Measurements from ENCODE around the gene FAM234B.
A peak's percentile ranks its signal among the peaks of the same experiment; 100 is the strongest.

FAM234B gene

GRCh38 chr12:13000925-13001774 lies 43.0 kb upstream of the FAM234B start:
- peak; percentile 37 for TF ChIP-seq CTCF (IDR thresholded peaks at IDR 0.05; ENCODE audit: poor library complexity, severe bottlenecking)
- peak overlapping the region; percentile 46 for H3K27ac ChIP-seq (ENCODE audit: poor library complexity, severe bottlenecking)
- DNase-seq (ENCODE audit: low spot score) (no peak), ATAC-seq (ENCODE audit: low read depth) (peak; percentile 20)
- H3K9me3 ChIP-seq (ENCODE audit: severe bottlenecking) = no peaks in the 10 kb centered on the region
- peak overlapping the region; percentile 71 for H3K4me3 ChIP-seq (ENCODE audit: severe bottlenecking)
- H3K4me1 ChIP-seq (ENCODE audit: insufficient read depth, poor library complexity, severe bottlenecking) = no peaks in the 10 kb centered on the region
- no peaks in the 10 kb centered on the region for H3K36me3 ChIP-seq (ENCODE audit: low read depth)
- no peaks in the 10 kb centered on the region for H3K27me3 ChIP-seq (ENCODE audit: insufficient read depth, poor library complexity, severe bottlenecking)

GRCh38 chr12:13001775-13002040 lies 42.5 kb upstream of the FAM234B start:
- ATAC-seq (ENCODE audit: low read depth) (no peak), DNase-seq (ENCODE audit: low spot score) (no peak)
- no peak for TF ChIP-seq CTCF (IDR thresholded peaks at IDR 0.05; ENCODE audit: poor library complexity, severe bottlenecking)
- no peaks in the 10 kb centered on the region for H3K9me3 ChIP-seq (ENCODE audit: severe bottlenecking)
- no peaks in the 10 kb centered on the region for H3K36me3 ChIP-seq (ENCODE audit: low read depth)
- no peak overlapping the region for H3K27ac ChIP-seq (ENCODE audit: poor library complexity, severe bottlenecking)
- H3K4me1 ChIP-seq (ENCODE audit: insufficient read depth, poor library complexity, severe bottlenecking) = no peaks in the 10 kb centered on the region
- H3K27me3 ChIP-seq (ENCODE audit: insufficient read depth, poor library complexity, severe bottlenecking) = no peaks in the 10 kb centered on the region
- H3K4me3 ChIP-seq (ENCODE audit: severe bottlenecking) = peak overlapping the region; percentile 71

- TF ChIP-seq CTCF (IDR thresholded peaks at IDR 0.05; ENCODE audit: poor library complexity, severe bottlenecking) = no peak
- H3K27ac ChIP-seq (ENCODE audit: poor library complexity, severe bottlenecking) = no peak overlapping the region
- no peaks in the 10 kb centered on the region for H3K36me3 ChIP-seq (ENCODE audit: low read depth)
- H3K27me3 ChIP-seq (ENCODE audit: insufficient read depth, poor library complexity, severe bottlenecking) = no peaks in the 10 kb centered on the region
- ATAC-seq (ENCODE audit: low read depth) = no peak
- no peak overlapping the region for H3K4me3 ChIP-seq (ENCODE audit: severe bottlenecking)
- DNase-seq (ENCODE audit: low spot score) = no peak
- H3K9me3 ChIP-seq (ENCODE audit: severe bottlenecking) = no peaks in the 10 kb centered on the region
- no peaks in the 10 kb centered on the region for H3K4me1 ChIP-seq (ENCODE audit: insufficient read depth, poor library complexity, severe bottlenecking)
Measured at GRCh38 chr12:13002301-13003097, 41.7 kb upstream of the FAM234B start.

GRCh38 chr12:13004361-13004760 lies 39.8 kb upstream of the FAM234B start:
- no peak for TF ChIP-seq CTCF (IDR thresholded peaks at IDR 0.05; ENCODE audit: poor library complexity, severe bottlenecking)
- no peak overlapping the region for H3K27ac ChIP-seq (ENCODE audit: poor library complexity, severe bottlenecking)
- no peaks in the 10 kb centered on the region for H3K9me3 ChIP-seq (ENCODE audit: severe bottlenecking)
- ATAC-seq (ENCODE audit: low read depth) (no peak), DNase-seq (ENCODE audit: low spot score) (no peak)
- H3K27me3 ChIP-seq (ENCODE audit: insufficient read depth, poor library complexity, severe bottlenecking) = no peaks in the 10 kb centered on the region
- no peak overlapping the region for H3K4me3 ChIP-seq (ENCODE audit: severe bottlenecking)
- no peaks in the 10 kb centered on the region for H3K4me1 ChIP-seq (ENCODE audit: insufficient read depth, poor library complexity, severe bottlenecking)
- no peaks in the 10 kb centered on the region for H3K36me3 ChIP-seq (ENCODE audit: low read depth)

- TF ChIP-seq CTCF (IDR thresholded peaks at IDR 0.05; ENCODE audit: poor library complexity, severe bottlenecking) = no peak
Measured at GRCh38 chr12:13004986-13005385, 39.2 kb upstream of the FAM234B start.

More at GRCh38 chr12:13004986-13005385, 39.2 kb upstream of the FAM234B start:
- Histone ChIP-seq H3K4me3 (ENCODE audit: severe bottlenecking) (no peak overlapping the region), H3K4me1 (ENCODE audit: insufficient read depth, poor library complexity, severe bottlenecking) (no peaks in the 10 kb centered on the region), H3K27me3 (ENCODE audit: insufficient read depth, poor library complexity, severe bottlenecking) (no peaks in the 10 kb centered on the region), H3K36me3 (ENCODE audit: low read depth) (no peaks in the 10 kb centered on the region), H3K27ac (ENCODE audit: poor library complexity, severe bottlenecking) (no peak overlapping the region), H3K9me3 (ENCODE audit: severe bottlenecking) (no peaks in the 10 kb centered on the region)
- DNase-seq (ENCODE audit: low spot score) (no peak), ATAC-seq (ENCODE audit: low read depth) (no peak)

All from RWPE2 (cell line).